Loucy (cell line): ENCODE measurements around the gene PCP4L1.
"Not testable (repeated sequence)": the region's sequence is repeated elsewhere in the genome, so short reads cannot be mapped to it uniquely, and the experiment has no call there.

Experiments used
- EZH2phosphoT487 ChIP-seq: fragments of 200-600 bp; IDR thresholded peaks from 2 replicates; pipeline ENCODE4 v1.6.1; 2018; ENCODE audit warnings: antibody characterized with exemption, mild to moderate bottlenecking, moderate library complexity, borderline replicate concordance
- TF ChIP-seq, protein P1 (sequence below): fragments of 200-600 bp; sonication (generic); conservative IDR thresholded peaks from 2 replicates; pipeline ENCODE4 v1.5.1; 2014; ENCODE audit warnings: mild to moderate bottlenecking, antibody characterized with exemption, low read length

DNA sequence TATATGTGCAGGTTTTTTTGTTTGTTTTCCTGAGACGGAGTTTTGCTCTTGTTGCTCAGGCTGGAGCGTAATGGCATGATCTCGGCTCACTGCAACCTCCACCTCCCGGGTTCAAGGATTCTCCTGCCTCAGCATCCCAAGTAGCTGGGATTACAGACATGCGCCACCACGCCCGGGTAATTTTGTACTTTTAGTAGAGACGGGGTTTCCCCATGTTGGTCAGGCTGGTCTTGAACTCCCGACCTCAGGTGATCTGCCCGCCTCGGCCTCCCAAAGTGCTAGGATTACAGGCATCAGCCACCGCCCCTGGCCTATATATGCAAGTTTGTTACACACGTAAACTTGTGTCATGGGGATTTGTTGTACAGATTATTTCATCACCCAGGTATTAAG lies 33.9 kb upstream of the PCP4L1 start:
- TF ChIP-seq, protein P1, sequence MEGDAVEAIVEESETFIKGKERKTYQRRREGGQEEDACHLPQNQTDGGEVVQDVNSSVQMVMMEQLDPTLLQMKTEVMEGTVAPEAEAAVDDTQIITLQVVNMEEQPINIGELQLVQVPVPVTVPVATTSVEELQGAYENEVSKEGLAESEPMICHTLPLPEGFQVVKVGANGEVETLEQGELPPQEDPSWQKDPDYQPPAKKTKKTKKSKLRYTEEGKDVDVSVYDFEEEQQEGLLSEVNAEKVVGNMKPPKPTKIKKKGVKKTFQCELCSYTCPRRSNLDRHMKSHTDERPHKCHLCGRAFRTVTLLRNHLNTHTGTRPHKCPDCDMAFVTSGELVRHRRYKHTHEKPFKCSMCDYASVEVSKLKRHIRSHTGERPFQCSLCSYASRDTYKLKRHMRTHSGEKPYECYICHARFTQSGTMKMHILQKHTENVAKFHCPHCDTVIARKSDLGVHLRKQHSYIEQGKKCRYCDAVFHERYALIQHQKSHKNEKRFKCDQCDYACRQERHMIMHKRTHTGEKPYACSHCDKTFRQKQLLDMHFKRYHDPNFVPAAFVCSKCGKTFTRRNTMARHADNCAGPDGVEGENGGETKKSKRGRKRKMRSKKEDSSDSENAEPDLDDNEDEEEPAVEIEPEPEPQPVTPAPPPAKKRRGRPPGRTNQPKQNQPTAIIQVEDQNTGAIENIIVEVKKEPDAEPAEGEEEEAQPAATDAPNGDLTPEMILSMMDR: not testable (repeated sequence)
- not testable (repeated sequence) for TF ChIP-seq EZH2phosphoT487
